Measurements from ENCODE around the gene LGI4. TPM values are rescaled to one million over a fixed set of nuclear protein-coding genes. Genes with fewer than 3 reads are reported as not detected.

The LGI4 gene
- total RNA-seq, 1 donor from 2014 or later, result 16.1 TPM

- DNase-seq (ENCODE audit: low read depth, low spot score), result no peak
- Mint-ChIP-seq H3K27ac (ENCODE audit: unreplicated experiment) (no peak overlapping the region), H3K4me1 (peaks cover 61% of the 10 kb centered on the region), H3K4me3 (peak overlapping the region; percentile 84), H3K36me3 (ENCODE audit: low read depth) (no peaks in the 10 kb centered on the region), H3K27me3 (ENCODE audit: low read depth) (peaks cover 46% of the 10 kb centered on the region), H3K9me3 (no peaks in the 10 kb centered on the region)
- TF ChIP-seq CTCF (conservative IDR thresholded peaks at IDR 0.05), result no peak
Observed at GRCh38 chr19:35140207-35140961, 5.5 kb upstream of the LGI4 start.

DNA sequence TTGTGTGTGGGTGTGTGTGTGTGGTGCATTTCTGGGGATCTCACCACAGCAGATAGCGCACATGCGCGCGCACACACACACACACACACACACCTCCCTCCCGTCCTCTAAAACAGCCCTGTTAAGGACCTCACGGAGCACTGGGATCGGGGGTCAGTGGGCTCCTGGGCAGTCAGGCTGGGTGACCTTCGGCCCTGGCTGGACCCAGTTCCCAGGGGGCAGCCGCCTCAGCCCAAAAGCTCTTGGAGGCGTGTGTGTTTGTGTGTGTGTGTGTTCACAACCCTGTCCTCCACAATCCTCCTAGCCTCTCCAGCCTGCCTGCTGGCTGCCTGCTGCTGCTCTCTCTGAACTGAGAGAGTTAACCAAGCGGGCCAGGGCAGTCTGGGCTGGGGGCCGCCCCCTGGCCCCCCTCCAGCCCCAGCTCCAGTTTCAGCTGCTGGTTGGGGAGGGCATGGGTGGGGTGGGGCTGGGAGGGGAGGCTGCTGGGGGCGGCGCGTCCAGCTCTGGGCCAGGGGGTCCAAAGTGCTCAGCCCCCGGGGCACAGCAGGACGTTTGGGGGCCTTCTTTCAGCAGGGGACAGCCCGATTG lies 3.5 kb upstream of the LGI4 start, which contains the start of gene FXYD1:
Gene FXYD1, plus strand, starts transcription at position 520 of the 588 bp plus-strand sequence. CDS start 1,256 bp downstream, outside the sequence.
- H3K27ac Mint-ChIP-seq (ENCODE audit: unreplicated experiment), result peak within 1 kb of the TSS; percentile 92

DNA sequence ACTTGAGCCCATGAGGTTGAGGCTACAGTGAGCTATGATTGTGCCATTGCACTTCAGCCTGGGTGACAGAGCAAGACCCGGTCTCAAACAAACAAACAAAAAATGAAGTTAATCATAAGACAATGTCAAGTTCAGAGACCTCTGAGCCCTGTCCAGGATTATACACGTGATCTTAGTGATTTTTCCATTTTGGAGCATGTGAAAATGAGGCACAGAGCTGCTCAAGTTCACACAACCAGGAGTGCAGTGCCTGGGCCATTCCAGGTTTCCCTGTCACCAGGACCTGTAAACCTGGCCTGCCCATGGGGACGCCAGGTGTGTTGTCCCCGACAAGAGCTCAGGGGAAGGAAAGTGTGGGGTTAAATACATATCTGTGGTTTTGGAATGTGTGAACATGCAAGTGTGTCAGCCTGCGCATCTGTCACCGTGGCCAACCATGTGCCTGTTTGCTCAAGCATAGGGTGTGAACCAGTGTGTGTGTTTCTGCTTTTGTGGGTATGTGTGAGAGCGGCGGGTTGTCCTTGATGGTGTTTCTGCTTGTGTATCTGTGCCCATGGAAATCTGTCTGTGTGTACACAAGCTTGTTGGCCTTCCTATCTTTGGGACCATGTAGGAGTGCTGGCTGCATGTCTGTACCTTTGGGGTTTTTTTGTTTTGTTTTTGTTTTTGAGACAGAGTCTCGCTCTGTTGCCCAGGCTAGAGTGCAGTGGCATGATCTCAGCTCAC lies 2.3 kb upstream of the LGI4 start:
- peaks cover 11% of the 10 kb centered on the region for H3K9me3 Mint-ChIP-seq
- peaks cover 8% of the 10 kb centered on the region for H3K36me3 Mint-ChIP-seq (ENCODE audit: low read depth)
- H3K4me3 Mint-ChIP-seq, result peak overlapping the region; percentile 4
- peaks cover 16% of the 10 kb centered on the region for H3K27me3 Mint-ChIP-seq (ENCODE audit: low read depth)
- H3K4me1 Mint-ChIP-seq, result peaks cover 72% of the 10 kb centered on the region
- no peak overlapping the region for H3K27ac Mint-ChIP-seq (ENCODE audit: unreplicated experiment)
- TF ChIP-seq CTCF (conservative IDR thresholded peaks at IDR 0.05), result no peak
- no peak for DNase-seq (ENCODE audit: low read depth, low spot score)

More for the DNA sequence above, 3.5 kb upstream of the LGI4 start, which contains the start of gene FXYD1:
- DNase-seq (ENCODE audit: low read depth, low spot score), result no peak
- Mint-ChIP-seq H3K4me3 (peak within 1 kb of the TSS; percentile 84), H3K4me1 (peaks cover 61% of the 10 kb centered on the region), H3K9me3 (no peaks in the 10 kb centered on the region), H3K36me3 (ENCODE audit: low read depth) (no peaks in the 10 kb centered on the region), H3K27me3 (ENCODE audit: low read depth) (peaks cover 26% of the 10 kb centered on the region)
- TF ChIP-seq CTCF (conservative IDR thresholded peaks at IDR 0.05), result no peak

- Mint-ChIP-seq H3K4me3 (no peak overlapping the region), H3K36me3 (ENCODE audit: low read depth) (peaks cover 8% of the 10 kb centered on the region), H3K9me3 (peaks cover 12% of the 10 kb centered on the region), H3K27me3 (ENCODE audit: low read depth) (peaks cover 7% of the 10 kb centered on the region), H3K27ac (ENCODE audit: unreplicated experiment) (no peak overlapping the region), H3K4me1 (peaks cover 65% of the 10 kb centered on the region)
- no peak for TF ChIP-seq CTCF (conservative IDR thresholded peaks at IDR 0.05)
- no peak for DNase-seq (ENCODE audit: low read depth, low spot score)
Observed at GRCh38 chr19:35136231-35136630, 1.4 kb upstream of the LGI4 start.

DNA sequence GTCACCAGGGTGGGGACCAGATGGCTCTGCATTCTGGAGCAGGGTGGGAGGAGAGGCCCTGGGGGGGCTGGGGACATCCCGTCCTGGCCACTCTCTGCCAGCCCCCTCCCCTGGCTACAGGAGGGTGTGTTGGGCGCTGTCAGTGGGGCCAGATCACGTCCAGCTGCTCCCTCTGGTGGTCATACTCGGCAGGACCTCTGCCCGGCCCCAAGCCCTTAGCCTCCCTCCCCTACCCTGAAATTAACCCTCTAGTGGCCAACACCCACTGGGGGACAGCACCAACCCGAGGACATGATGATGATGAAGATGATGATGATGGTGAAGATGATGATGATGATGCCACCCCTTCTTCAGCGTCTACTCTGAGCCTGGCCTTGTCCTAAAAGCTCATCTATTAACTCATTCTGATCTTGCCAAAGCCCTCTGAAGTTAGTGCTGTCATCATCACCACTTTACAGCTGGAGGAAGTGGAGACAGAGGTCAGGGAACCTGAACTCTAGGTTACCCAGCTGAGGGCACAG lies 590 bp upstream of the LGI4 start:
- Mint-ChIP-seq H3K4me3 (peak overlapping the region; percentile 81), H3K36me3 (ENCODE audit: low read depth) (peaks cover 8% of the 10 kb centered on the region), H3K27me3 (ENCODE audit: low read depth) (peaks cover 3% of the 10 kb centered on the region), H3K27ac (ENCODE audit: unreplicated experiment) (peak overlapping the region; percentile 70), H3K9me3 (peaks cover 12% of the 10 kb centered on the region), H3K4me1 (peaks cover 58% of the 10 kb centered on the region)
- peak; percentile 94 for DNase-seq (ENCODE audit: low read depth, low spot score)
- TF ChIP-seq CTCF (conservative IDR thresholded peaks at IDR 0.05), result peak; percentile 93

Measured in neural crest cell (in vitro differentiated cells).